ENCODE data around the gene SKAP2.

DNA sequence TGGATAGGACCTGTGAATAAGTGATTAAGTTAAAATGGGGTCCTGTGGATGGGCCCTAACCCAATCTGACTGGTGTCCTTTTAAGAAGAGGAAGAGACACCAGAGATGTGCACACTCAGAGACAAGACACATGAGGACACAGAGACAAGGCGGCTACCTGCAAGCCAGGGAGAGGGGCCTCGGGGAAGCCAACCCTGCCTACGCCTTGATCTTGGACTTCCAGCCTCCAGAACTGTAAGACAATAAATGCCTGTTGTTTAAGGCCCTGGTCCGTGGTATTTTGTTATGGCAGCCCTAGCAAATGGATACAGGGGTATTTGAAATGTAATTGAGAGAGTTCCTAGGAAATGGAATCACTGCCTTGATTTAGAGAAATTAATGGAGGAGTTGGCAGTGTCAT lies 225.3 kb downstream of the SKAP2 start:
- TF ChIP-seq POLR2A (IDR thresholded peaks at IDR 0.05; ENCODE audit: low read depth, low read length) (no peak), POLR2AphosphoS5 (IDR thresholded peaks at IDR 0.05; ENCODE audit: low read depth, low read length) (no peak), TAF1 (IDR thresholded peaks at IDR 0.05; ENCODE audit: borderline replicate concordance, low read depth, low read length) (no peak)
